H1 (cell line): Measurements from ENCODE around the gene ARHGAP21. TPM values are rescaled to one million over a fixed set of nuclear protein-coding genes. Genes with fewer than 3 reads are reported as not detected.

Source experiments
- CBX5 ChIP-seq: fragments of 300-800, 300-1000 bp; sonication (generic); IDR thresholded peaks from 2 replicates; pipeline ENCODE4 v1.7.1; 2016; ENCODE audit warnings: antibody characterized with exemption, low read length, low read depth
- MAFK ChIP-seq: IDR thresholded peaks from 2 replicates; pipeline ENCODE4 v1.6.1; 2012; ENCODE audit warnings: low read depth, mild to moderate bottlenecking, improper control_type of control experiment, low read length
- PHF8 ChIP-seq: fragments of 200-600 bp; sonication (generic); conservative IDR thresholded peaks from 2 replicates; pipeline ENCODE4 v1.7.1; 2012; ENCODE audit warnings: low read depth, mild to moderate bottlenecking, inconsistent platforms, low read length, moderate library complexity
- SP1 ChIP-seq: IDR thresholded peaks from 2 replicates; pipeline ENCODE4 v1.6.1; 2011; ENCODE audit warnings: low read depth, low read length
- polyA plus RNA-seq, 7 experiments: library from polyadenylated mRNA; depleted of rRNA in 3 of 7; stranded (reverse) in 5 of 7; unstranded in 2 of 7; fragments of >200 nt in 5 of 7; fragments of 200-250 nt in 2 of 7; gene quantifications; 1 replicate in 5 of 7; 2 replicates in 1 of 7; 4 replicates in 1 of 7; pipeline versions ENCODE4 v1.2.1 to v1.2.3, GENCODE V29; 2011 to 2013; ENCODE audit warnings: missing spikeins in 2 of 7, mixed read lengths in 2 of 7
- total RNA-seq: library from RNA; stranded (reverse); fragmentation: NEBNext Ultra II Directional; extraction: Animal tissue kit (Norgen Biotek cat#: 25700); gene quantifications from 2 replicates; pipeline ENCODE4 v1.2.1, GENCODE V29; 2021

Gene ARHGAP21
- total and polyA plus RNA-seq, 2 of the 8 experiments (the other 6 are each of a cell fraction or from before 2014, with no cell fraction given), result 14.4 to 35.3 TPM

- TF ChIP-seq MAFK (no peak), CBX5 (no peak), SP1 (no peak), PHF8 (no peak)
These were observed 15.6 kb downstream of the ARHGAP21 start (continued) for GRCh38 chr10:24708081-24708480.
